GM10847 (cell line): ENCODE data around the gene NAA80.
A peak's percentile ranks its signal among the peaks of the same experiment; 100 is the strongest.

Experiments
- POLR2A ChIP-seq: IDR thresholded peaks from 2 replicates; pipeline ENCODE4 v1.6.1; 2011; ENCODE audit not compliant: insufficient read length; ENCODE audit errors: extremely low read depth

NAA80 gene, protein sequence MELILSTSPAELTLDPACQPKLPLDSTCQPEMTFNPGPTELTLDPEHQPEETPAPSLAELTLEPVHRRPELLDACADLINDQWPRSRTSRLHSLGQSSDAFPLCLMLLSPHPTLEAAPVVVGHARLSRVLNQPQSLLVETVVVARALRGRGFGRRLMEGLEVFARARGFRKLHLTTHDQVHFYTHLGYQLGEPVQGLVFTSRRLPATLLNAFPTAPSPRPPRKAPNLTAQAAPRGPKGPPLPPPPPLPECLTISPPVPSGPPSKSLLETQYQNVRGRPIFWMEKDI

DNA sequence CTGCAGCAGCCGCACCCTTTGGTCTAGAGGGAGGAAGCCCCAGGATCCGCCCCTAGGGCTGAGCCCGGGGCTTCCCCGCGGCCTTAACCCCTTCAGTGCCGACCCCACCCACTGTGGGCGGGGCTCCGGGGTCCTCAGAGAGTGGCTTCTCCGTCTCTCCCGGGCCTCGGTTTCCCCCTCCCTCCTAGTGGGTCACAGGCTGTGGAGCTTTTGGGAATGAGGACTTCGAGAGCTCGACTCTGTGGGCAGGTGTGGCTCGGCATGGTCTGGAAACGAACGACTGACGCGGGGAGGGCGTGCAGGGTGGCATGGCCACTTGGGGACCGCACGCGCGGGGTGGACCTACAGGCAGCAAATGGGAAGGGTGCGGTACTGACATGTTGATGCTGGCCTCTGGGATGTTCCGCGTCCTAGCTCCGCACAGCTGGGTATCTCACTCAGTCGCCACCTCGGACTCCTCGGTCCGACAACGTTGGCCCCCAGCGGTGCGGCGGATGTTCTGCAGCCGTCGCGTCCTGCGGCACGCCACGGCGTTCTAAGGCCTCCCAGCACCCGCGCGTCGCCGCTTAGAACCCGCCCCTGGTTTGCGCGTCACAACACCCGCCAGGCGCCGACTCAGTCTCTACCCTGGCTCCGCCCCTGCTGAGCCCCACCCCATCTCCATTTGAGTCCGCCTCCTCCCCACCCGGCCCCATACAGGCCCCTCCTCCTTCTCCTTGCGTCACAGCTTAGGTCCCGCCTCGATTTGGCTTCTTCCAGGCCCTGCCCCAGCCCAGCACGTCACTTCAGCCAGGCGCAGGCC lies at the start of gene NAA80, which contains the start of gene HYAL3:
TSS of gene NAA80 (minus strand) at position 570 of the 802 bp plus-strand sequence. CDS start 1,942 bp downstream, outside the sequence.
TSS of gene HYAL3 (minus strand) at position 570 of the 802 bp plus-strand sequence. CDS start 3,803 bp downstream, outside the sequence.
- TF ChIP-seq POLR2A = peak; percentile 95

DNA sequence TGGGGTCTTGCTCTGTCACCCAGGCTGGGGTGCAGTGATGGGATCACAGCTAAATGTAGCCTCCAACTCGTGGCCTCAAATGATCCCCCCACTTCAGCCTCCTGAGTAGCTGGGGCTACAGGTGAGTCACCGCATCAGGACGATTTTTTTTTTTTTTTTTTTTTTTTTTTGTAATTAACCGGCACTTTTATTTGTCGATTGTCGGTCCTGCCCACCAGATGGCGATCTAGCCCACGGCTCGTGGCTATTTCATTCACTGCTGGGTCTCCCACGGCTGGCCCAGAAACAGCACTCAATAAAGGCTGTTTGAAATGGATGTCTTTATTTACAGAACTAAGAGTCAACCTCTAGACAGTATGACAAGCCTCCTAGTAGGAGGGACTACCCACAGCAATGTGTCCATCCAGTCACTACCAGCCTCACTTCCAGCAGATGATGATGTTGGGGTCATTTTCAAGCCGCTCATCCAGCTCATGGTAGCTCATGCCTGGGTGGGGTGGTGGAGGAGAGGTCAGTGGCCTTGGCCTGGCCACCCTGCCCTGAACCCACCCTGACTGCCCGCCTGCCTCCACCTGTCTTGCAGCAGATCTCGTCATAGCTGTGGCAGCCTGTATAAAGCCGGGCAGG lies 48.1 kb upstream of the NAA80 start:
- no peak for TF ChIP-seq POLR2A

DNA sequence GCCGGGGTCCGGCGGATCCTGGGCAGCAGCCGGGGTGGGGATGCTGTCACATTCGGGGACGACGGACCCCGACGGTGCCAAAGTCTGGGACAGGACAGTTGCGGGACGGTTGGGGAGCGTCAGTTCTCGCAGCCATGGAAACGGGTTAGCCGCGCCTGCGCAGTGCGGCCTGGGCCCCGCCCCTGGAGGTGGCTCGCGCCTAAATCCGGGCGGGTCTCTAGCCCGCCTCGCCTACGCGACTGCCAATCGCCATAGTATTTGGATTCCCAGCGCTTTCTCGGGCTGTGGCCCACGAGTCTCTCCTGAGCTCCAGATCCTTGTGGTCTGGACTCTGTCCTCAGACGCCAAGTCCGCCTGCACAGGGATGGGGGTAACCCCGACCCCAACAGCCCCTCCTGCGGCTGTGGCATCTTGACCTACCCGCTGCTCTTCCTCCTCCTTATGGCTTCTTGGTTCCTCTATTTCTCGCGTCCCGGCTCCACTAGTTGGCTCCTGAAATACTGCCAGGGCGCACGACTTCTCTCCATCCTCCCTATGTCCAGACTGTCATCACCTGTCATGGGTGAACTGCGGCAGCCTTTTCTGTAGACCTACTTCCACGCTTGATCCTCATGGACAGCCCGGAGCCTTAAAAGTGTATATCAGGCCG lies 46.5 kb upstream of the NAA80 start, which contains the start of gene ZMYND10:
TSS of gene ZMYND10 (minus strand) at position 147 of the 649 bp plus-strand sequence. CDS start 153 bp downstream, outside the sequence.
- TF ChIP-seq POLR2A = no peak

DNA sequence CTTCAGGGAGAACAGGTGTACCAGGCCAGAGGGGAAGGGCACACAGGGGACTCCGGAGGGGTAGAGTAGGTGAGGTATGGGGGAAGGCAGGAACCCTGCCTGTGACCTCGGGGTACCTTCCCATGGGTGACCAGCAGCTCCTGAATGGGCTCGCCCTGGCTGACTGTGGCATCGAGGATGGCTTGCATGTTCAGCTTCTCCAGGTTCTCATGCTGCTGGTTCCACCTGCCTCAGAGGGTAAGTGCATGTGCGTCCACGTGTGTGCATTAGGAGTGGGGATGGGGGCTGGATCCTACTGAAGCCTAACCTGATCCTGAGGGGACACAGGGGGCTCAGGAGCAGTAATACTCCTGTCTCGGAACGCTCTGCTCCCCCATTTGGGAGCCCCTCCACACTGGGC lies 45.8 kb upstream of the NAA80 start:
- no peak for TF ChIP-seq POLR2A

DNA sequence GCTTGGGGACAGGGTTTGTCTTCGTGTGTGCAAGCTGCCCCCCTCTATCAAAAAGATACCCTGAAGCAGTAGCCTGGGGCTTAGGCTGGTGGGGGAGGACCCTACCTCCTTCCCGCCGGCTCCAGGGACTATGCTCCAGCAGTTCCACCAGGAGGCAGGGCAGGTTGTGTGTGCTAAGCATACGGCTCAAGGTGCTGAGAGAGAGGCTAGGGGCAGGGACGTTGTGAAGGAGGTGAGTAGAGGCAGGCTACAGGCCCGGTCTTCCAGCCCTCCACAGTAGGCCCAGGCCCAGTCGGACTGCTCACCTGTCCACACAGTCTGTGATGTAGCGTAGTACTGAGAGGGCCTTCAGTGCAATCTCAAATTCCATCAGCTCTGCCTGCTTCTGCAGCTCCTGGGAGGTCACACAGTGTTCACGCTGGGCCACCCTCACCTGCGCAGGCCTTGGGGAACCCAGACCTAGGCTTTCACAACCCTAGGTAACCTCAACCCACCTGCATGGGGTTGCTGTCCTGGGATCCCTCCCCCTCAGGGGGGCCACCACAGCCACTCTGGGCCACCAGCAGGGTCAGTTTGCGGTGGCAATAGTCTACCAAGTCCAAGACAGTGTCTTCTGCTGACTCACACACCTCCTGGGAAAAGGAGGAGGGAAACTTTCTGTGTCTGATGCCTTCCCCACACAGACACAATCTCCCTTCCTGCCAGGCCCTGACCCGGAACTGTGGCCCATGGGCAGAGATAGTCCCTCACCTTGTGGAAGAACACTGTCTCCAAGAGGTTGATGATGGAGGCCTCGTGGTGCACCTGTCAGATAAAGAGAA lies 43.8 kb upstream of the NAA80 start:
- no peak for TF ChIP-seq POLR2A

DNA sequence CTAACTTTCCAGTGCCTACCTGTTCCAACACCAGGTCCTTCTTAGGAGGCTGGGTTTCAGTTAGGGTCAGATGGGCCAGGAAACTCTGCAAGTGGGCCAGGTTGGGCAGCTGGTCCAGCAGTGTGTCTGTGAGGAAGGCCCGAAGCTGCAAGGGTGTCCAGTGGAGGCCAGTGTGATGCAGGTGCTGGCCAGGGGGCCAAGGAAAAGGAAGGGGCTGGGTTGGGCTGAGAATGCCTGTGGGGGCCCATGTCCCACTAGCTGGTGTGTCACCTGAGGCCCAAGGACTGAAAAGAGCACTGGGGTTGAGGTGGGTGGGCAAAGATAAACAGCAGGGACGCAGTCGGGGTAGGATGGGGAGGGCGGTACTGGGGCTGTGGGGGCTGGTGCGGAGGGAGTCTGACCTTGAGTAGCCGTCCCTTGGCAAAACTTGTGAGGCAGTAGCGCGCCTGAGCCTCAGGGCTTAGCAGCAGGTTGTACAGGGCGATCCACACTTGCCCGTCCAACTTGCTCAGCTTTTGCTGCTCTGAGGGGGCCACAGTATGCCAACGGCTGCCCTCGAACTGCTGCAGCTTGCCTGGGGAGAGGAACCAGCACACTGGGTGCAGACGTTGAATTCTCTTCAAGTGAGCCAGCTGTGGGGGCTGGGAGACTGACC lies 42.9 kb upstream of the NAA80 start:
- TF ChIP-seq POLR2A = no peak

DNA sequence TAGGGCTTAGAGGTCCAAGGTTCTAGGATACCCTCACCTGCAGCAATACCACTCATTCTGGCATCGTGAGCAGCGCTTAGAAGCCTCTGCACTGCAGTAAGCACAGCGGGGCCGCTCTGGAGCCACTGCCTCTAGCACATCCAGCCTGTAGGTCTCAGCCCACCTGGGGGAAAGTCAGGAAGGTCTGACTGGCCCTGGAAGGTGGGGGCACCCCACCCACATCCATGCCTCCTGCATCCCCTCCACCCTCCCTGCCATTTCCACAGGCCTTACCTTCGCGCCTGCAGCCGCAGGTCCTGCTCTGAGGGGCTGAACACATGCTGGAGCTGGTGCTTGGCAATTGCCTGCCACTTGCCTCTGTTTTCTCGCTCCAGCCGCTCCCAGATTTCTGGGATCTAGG lies 42.3 kb upstream of the NAA80 start:
- TF ChIP-seq POLR2A = no peak

DNA sequence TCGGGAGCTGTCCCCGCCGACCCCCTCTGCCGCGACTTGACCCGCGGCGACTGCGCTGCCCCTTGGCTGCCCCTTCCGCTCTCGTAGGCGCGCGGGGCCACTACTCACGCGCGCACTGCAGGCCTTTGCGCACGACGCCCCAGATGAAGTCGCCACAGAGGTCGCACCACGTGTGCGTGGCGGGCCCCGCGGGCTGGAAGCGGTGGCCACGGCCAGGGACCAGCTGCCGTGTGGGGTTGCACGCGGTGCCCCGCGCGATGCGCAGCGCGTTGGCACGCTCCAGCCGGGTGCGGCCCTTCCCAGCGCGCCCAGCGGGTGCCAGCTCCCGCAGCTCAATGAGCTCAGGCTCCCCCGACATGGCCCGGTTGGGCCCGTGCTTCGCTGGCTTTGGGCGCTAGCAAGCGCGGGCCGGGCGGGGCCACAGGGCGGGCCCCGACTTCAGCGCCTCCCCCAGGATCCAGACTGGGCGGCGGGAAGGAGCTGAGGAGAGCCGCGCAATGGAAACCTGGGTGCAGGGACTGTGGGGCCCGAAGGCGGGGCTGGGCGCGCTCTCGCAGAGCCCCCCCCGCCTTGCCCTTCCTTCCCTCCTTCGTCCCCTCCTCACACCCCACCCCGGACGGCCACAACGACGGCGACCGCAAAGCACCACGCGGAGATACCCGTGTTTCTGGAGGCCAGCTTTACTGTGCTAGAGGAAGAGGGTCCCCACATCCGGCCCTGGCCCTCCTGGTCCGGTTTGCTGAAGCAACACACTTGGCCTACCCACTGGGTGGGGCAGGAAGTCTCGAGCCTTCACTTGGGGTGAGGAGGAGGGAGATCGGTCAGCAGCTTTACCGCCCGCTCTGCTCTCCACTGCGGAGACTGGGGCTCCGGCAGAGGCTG lies 41.5 kb upstream of the NAA80 start, which contains the start of gene RASSF1:
TSS of gene RASSF1 (minus strand) at position 389 of the 882 bp plus-strand sequence. CDS start at position 358, 31 bp downstream.
- peak; percentile 62 for TF ChIP-seq POLR2A

DNA sequence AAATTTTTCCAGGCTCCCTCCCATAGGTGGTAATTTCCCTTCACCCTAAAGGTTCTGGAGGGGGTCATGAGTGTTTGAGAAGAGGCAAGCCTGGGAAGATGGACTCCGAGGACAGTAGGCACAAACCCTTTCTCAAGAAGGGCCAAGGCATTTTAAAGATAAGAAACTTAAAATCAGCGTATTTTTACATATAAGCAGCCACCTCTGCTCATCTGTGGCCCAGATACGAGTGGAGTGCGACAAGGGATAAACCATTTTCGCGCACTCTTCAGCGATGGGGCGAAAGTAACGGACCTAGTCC lies 40.9 kb upstream of the NAA80 start:
- TF ChIP-seq POLR2A = no peak

DNA sequence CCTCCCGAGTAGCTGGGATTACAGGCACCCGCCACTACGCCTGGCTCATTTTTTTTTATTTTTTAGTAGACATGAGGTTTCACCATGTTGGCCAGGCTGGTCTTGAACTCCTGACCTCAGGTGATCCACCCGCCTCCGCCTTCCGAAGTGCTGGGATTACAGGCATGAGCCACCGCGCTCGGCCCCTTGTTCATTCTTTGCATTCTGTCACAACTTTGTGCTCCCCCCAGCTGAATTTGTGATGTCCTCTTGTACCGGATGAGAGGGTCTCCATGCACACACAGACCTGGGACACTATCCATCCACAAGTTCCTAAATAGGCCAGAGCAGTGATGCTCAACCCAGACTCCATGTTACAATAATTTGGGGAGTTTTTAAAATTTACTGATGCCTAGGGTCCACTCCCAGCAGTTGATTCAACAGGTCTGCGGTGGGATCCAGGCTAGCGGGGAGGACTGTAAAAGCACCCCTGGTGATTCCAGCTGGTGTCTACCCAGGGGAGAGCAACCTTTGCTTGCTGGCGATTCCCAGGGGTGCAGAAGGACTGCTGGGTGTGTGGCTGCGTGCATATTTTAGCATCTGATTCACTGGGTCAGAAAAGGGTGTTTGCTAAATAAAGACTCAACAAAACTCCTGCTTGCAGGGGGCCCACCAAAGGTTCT lies 40.4 kb upstream of the NAA80 start:
- TF ChIP-seq POLR2A = no peak

DNA sequence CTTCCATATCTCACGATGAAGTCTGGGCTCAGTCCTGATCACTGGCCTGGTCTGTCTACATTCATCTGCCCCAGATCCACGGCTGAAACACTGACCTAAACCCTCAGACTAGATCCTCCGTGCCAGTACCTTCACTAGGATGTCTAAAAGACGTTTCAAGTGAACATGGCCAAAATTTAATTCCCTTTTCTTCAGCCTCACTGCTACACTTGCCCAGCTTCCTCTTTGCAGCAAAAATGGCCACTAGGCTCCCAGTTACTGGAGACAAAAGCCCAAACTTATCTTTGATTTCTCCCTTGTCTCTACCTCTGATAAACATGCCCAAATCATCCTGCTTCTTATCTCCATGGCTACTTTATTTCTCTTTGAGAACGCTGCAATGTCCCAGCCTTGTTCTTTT lies 39.8 kb upstream of the NAA80 start:
- TF ChIP-seq POLR2A = no peak

DNA sequence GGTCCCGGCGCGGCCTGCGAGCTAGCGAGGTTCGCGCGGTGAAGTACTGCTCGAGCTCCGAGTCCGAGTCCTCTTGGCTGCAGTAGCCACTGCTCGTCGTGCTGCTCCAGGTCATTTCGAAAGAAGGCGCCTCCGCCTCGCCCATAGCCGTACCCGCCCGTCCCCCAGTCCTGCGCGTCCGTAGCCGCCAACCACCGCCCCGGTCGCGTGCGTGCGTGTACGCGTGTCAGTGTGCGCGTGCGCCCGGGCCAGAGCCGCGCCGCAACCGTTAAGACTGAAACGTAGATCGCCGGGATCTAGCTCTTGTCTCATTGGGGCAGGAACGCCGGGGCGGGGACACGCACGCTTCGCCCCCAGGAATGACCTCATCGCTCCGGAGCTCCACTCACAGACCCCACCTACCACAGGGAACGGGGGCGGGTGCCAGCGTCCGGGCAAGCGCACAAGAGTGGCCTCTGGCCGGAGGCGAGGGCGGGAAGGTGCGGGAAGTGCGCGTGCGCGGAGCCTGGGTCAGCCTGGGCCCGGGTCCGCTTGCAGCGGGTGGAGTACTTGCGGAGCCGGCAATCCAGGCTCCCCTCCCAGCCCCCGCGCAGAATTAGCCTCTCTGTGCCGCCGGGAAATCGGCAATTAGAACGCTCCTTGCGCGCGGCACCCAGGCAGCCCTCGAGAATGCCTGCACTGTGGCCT lies 38.1 kb upstream of the NAA80 start:
- TF ChIP-seq POLR2A = peak; percentile 75
